AG04449 (cell line): ENCODE measurements around the gene CCT8L2.
"Not testable (repeated sequence)": the region's sequence is repeated elsewhere in the genome, so short reads cannot be mapped to it uniquely, and the experiment has no call there.

Source experiments
- CTCF ChIA-PET: fragments of 350-600 bp; formaldehyde crosslinking; extraction: SDS; loops from one replicate; lab custom pipeline; 2021; ENCODE audit warnings: antibody characterized with exemption; lab: Yijun Ruan, JAX
- POLR2A ChIA-PET: fragments of 400-600, 350-600 bp; formaldehyde crosslinking; extraction: SDS; loops from one replicate; lab custom pipeline; 2020; ENCODE audit warnings: antibody characterized with exemption, inconsistent platforms; lab: Yijun Ruan, JAX
- DNase-seq: peaks from one replicate; pipeline ENCODE4 v3.0.0-alpha.2; 2010; ENCODE audit warnings: low read depth, low spot score
- H3K4me3 ChIP-seq: 2 replicates; pipeline ENCODE4 v1.5.1; 2011; ENCODE audit warnings: low read depth, mild to moderate bottlenecking, control low read depth, low read length
- TF ChIP-seq, protein P1 (sequence below): IDR thresholded peaks from one replicate; pipeline ENCODE4 v1.5.1; 2011; ENCODE audit warnings: mild to moderate bottlenecking, moderate library complexity, low read length, control low read depth, inconsistent platforms; ENCODE audit not compliant: insufficient read depth; ENCODE audit errors: missing control alignments

The CCT8L2 gene, protein sequence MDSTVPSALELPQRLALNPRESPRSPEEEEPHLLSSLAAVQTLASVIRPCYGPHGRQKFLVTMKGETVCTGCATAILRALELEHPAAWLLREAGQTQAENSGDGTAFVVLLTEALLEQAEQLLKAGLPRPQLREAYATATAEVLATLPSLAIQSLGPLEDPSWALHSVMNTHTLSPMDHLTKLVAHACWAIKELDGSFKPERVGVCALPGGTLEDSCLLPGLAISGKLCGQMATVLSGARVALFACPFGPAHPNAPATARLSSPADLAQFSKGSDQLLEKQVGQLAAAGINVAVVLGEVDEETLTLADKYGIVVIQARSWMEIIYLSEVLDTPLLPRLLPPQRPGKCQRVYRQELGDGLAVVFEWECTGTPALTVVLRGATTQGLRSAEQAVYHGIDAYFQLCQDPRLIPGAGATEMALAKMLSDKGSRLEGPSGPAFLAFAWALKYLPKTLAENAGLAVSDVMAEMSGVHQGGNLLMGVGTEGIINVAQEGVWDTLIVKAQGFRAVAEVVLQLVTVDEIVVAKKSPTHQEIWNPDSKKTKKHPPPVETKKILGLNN

DNA sequence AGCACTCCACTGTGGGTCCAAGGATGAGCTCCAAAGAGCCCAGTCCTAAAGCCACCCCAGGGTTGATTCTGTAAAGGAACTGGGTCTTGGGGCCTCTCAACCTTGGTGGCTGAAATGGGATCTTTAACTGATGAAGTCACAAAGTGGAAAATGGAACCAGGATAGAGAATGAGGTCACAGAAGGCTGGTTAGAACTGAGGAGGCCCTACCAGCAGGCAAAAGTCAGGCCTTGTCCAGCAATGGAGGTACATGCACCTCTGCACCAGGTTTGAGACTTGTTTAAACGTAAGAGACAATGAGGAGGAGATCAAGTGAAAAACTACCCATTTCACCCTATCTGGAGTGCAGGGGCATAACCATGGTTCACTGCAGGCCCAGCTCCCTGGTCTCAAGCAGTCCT is at the start of gene CCT8L2:
Gene CCT8L2 (minus strand): TSS at position 101 of the 400 bp plus-strand sequence. CDS start 260 bp downstream, outside the sequence.
- DNase-seq, H3K4me3 ChIP-seq, POLR2A ChIA-PET, CTCF ChIA-PET: not testable (repeated sequence)

DNA sequence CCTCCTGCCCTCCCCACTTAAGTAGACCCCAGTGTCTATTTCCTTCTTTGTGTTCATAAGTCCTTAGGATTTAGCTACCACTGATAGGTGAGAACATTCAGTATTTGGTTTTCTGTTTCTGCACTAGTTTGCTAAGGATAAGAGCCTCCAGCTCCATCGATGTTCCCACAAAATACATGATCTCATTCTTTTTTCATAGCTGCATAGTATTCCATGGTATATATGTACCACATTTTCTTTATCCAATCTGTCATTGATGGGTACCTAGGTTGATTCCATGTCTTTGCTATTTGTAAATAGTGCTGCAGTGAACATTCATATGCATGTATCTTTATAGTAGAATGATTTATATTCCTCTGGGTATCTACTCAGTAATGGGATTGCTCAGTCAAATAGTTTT is 42.8 kb upstream of the CCT8L2 start:
- DNase-seq, H3K4me3 ChIP-seq, CTCF ChIA-PET, POLR2A ChIA-PET: not testable (repeated sequence)

DNA sequence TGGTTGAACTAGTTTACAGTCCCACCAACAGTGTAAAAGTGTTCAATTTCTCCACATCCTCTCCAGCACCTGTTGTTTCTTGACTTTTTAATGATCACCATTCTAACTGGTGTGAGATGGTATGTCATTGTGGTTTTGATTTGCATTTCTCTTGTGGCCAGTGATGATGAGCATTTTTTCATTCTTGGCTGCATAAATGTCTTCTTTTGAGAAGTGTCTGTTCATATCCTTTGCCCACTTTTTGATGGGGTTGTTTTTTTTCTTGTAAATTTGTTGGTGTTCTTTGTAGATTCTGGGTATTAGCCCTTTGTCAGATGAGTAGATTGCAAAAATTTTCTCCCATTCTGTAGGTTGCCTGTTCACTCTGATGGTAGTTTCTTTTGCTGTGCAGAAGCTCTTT is 41.5 kb upstream of the CCT8L2 start:
- CTCF ChIA-PET, POLR2A ChIA-PET, H3K4me3 ChIP-seq, DNase-seq: not testable (repeated sequence)

DNA sequence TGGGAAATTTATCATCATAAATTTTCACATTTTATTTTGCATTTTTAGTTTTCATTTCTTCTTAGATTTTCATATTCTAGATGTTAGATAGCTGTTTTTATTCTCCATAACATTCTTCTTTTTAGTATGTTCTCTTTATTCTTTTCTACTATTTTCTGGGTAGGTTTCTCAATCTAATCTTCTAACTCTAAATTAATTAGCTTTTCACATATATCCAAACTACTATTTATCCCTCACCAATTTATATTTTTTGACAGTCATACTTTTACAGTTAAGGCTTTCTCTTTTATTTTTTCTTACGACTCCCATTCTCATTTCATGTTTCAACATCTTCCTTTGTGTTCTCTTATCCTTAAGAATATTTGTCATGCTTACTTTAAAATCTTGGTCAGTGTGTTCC is 35.9 kb upstream of the CCT8L2 start:
- H3K4me3 ChIP-seq, DNase-seq, CTCF ChIA-PET, POLR2A ChIA-PET: not testable (repeated sequence)

DNA sequence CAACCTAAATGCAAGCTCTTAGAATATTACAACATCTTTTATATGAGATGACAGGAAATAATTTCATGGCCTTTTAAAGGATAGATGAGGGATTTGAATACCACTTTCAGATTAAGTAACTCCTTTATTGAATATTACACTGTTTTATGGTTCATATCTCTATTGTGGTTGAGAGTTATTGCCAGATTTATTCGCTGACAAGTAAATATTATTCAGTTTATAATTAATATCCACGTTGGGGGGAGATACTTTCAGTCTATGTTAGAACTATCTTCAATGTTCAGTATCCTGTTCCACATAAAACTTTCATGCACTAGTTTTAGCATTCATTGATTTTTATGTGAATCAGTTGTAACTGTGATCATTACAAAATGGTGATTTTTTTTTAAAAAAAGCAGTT is 32.4 kb upstream of the CCT8L2 start:
- CTCF ChIA-PET, H3K4me3 ChIP-seq, POLR2A ChIA-PET, DNase-seq: not testable (repeated sequence)

DNA sequence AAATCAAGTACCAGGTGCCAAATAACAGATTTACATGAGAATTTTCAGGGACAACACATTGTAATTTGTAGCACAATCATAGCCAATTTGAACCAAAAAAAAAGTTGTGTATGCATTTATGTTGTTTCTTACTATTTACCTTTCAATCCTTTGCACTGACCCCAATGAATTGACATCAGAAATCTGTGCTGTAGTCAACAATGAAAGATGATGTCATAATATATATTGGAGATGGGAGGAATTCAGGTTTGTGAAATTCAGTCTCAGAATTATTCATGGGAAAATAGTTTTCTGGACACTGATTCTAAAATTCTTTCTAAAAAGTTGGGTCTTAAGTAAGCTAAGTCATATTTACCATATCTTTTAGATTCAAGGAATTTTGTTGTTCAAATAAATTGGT is 31.0 kb upstream of the CCT8L2 start:
- POLR2A ChIA-PET, DNase-seq, H3K4me3 ChIP-seq, CTCF ChIA-PET: not testable (repeated sequence)

DNA sequence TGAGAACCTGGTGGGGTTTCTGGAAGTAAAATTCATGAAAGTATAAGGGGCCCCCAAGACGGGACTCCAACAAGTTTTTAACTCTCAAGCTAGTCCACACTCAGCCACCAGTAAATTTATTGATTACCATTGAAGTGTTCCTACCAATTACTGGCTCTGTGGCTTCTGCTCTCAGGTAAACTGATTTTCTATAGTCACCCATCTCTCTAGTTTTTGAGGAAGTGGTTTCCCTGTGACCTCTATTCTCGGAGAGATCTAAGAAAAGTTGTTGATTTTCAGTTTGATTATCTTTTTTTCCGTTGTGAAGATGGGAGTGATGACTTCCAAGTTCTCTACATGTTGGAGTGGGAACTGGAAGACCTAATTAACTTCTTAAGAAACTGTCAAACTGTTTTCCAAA is 24.9 kb upstream of the CCT8L2 start:
- POLR2A ChIA-PET, DNase-seq, H3K4me3 ChIP-seq, CTCF ChIA-PET: not testable (repeated sequence)

DNA sequence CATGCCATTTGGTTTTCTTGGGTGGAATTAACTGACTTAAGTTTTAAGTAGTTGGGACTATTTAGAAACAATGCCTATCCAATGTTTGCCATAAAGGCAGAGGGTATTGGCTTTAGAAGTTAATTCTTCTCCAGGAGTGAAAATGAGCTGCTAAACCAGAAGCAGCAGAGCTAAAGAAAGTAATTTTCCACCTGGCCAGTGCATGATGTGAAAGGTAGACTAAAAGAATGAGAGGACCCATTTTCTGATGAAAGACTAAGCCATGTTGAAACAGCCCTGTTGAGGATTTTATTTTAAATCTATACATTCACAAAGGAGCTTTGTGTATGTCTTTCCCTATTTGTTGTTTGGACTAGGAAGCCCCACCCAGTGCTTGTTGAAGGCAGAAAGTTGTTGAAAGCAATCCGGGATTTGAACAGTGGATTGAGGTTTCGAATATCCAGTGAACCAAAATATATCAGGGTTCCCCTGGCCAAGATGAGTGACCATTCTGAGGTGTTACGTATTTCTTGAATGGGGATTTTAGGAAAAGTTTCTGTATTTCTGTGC is 23.9 kb upstream of the CCT8L2 start:
- DNase-seq, H3K4me3 ChIP-seq, POLR2A ChIA-PET, CTCF ChIA-PET: not testable (repeated sequence)

DNA sequence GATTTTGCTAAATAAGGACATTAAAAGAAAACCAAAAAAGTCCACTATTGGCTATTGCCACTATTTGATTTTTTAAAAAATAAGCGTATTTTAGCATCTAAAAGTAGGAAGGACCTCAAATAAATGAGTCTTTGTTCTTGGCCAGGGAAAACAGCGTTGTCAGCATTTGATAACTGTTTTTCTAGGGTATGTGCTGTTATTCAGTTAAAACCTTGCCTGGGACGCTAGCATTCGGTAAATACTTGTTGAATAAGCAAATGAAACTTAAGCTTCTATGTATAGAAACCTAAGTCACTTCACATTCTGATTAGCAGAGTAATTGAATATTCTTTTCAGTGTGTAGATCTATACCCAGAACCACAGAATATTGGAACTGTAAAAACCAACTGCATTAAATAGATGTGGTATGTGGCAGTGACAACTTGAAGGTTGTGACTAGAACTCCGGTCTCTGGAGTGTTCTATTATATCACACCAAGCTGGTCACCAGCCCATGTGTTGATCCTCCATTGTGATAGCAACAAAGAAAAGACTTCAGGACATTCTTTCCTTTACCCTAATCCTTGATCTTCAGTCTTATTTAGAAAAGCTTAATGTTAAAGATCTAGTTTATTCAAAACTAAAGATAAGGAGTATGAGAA is 23.1 kb upstream of the CCT8L2 start:
- DNase-seq, POLR2A ChIA-PET: not testable (repeated sequence)

DNA sequence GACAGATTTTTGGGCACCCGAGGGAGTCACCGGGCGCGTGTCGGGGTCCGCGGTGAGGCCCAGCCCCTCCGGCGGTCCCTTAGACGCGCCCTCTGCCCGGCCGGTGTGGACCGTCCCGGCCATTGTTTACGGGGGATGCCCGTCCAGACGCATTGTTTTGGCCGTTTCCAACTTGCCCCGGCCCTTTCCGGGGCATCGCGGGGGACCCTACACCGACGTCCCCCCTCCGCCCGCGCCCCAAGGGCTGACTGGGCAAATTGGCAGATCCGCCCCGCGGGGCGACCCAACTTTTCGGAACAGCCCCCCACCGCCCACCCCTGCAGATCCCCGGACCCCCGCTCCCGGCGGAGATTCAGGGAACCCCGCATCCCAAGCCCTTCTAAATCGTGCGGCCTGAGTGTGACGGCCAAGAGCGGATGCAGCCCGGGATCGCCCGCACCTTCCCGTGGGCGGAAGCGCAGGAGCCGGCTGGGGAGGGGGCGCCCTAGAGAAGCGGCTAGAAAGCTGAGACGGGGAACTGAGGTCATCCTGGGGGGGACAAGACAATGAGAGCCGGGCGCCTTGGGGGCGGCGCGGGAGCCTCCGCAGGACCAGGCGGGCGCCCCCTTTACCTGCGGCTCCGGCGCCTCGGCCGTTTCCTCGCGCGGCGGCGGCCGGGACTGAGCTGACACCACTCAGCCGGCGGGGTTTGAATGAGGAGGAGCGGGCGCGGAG is 17.1 kb upstream of the CCT8L2 start:
- ChIA-PET POLR2A (no interaction called here), CTCF (no interaction called here)
- TF ChIP-seq, protein P1, sequence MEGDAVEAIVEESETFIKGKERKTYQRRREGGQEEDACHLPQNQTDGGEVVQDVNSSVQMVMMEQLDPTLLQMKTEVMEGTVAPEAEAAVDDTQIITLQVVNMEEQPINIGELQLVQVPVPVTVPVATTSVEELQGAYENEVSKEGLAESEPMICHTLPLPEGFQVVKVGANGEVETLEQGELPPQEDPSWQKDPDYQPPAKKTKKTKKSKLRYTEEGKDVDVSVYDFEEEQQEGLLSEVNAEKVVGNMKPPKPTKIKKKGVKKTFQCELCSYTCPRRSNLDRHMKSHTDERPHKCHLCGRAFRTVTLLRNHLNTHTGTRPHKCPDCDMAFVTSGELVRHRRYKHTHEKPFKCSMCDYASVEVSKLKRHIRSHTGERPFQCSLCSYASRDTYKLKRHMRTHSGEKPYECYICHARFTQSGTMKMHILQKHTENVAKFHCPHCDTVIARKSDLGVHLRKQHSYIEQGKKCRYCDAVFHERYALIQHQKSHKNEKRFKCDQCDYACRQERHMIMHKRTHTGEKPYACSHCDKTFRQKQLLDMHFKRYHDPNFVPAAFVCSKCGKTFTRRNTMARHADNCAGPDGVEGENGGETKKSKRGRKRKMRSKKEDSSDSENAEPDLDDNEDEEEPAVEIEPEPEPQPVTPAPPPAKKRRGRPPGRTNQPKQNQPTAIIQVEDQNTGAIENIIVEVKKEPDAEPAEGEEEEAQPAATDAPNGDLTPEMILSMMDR: no peak
- H3K4me3 ChIP-seq: peak overlapping the region; percentile 20
- no peak for DNase-seq

More for the DNA sequence above, 23.1 kb upstream of the CCT8L2 start:
- H3K4me3 ChIP-seq, CTCF ChIA-PET: not testable (repeated sequence)
